ENCODE measurements around the gene RPTOR. TPM values are rescaled to one million over a fixed set of nuclear protein-coding genes. Genes with fewer than 3 reads are reported as not detected.

The RPTOR gene
- total RNA-seq, 2 experiments from 2014 or later: 45.3 to 49.1 TPM

DNA sequence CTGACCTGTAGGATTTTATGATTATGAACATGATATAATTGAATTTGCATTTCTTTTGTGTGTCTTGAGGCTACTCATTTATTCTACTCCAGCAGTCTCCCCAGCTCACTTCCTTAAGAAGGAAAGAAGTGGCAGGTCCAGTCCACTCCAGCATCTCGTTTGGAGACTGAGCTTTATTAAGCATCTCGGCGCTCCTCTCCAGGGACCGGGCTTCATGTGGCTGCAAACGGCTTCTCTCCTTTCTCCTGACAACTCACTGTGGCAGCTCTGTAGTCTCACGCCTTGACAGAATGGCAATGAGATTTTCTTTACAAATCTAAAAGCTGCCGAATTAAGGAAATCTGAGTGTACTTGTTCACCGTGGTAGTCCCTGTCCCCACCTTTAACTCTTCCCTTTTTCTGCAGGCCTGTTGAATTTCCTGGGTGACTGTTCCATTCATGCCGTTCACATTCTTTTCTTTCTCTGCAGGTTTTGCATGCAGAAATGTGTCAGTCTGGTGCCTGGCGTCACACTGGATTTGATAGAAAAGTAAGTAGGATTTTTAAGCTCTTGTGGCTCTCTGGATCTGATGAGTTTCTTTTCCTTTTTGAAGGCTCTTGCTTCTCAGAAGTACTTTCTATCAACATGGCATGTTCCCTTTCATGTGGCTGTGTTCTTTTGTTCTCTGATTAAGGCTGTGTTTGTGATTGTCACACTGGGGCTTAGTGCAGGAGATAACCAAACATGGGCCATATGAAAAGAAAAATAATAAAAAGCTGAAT is 246.5 kb downstream of the RPTOR start:
- Mint-ChIP-seq H3K4me1 (ENCODE audit: low read depth) (peaks cover 76% of the 10 kb centered on the region), H3K27me3 (no peaks in the 10 kb centered on the region), H3K27ac (peak overlapping the region; percentile 96), H3K9me3 (peaks cover 8% of the 10 kb centered on the region), H3K36me3 (ENCODE audit: low read depth) (peaks cover 53% of the 10 kb centered on the region), H3K4me3 (peak overlapping the region; percentile 58)
- TF ChIP-seq, protein P1, sequence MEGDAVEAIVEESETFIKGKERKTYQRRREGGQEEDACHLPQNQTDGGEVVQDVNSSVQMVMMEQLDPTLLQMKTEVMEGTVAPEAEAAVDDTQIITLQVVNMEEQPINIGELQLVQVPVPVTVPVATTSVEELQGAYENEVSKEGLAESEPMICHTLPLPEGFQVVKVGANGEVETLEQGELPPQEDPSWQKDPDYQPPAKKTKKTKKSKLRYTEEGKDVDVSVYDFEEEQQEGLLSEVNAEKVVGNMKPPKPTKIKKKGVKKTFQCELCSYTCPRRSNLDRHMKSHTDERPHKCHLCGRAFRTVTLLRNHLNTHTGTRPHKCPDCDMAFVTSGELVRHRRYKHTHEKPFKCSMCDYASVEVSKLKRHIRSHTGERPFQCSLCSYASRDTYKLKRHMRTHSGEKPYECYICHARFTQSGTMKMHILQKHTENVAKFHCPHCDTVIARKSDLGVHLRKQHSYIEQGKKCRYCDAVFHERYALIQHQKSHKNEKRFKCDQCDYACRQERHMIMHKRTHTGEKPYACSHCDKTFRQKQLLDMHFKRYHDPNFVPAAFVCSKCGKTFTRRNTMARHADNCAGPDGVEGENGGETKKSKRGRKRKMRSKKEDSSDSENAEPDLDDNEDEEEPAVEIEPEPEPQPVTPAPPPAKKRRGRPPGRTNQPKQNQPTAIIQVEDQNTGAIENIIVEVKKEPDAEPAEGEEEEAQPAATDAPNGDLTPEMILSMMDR (IDR thresholded peaks at IDR 0.05): no peak
- ChIA-PET POLR2A (interaction anchor here (0.7 to 2.9 kb wide), 15 partner anchors 10 to 337 kb away, joined by 3 to 21 read pairs (median 5); no protein-coding TSS in a partner anchor), CTCF (interaction anchor here (0.7 to 1.5 kb wide), 10 partner anchors 9 to 179 kb away, joined by 3 to 5 read pairs (median 3); no protein-coding TSS in a partner anchor)
- intact Hi-C loops (cut with micrococcal nuclease): no loop called here
- peak; percentile 43 for DNase-seq
- ATAC-seq: peak; percentile 43

DNA sequence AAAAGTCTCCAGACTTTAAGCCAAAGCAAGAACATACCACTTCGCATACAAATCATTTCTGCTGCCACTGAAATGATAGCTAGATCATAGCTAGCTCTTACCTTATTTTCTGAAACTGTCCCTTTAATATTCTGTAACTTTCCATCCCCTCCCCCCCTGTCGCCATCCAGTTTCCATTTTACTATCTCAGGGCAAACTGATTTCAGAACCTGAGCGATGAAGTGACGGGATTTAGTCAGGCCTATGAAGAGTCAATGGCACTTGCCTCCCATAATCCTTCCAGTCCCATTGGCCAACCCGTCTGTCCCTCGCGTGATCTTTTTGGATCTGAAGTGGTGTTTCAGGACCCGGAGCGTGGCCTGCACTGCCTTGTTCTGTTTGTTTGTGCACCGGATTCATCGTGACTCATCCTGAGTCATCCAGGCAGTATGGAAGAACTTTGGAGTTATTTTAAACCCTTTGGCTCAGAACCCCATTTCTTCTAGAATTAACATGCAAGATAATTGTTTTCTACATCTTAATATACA is 247.2 kb downstream of the RPTOR start:
- ChIA-PET POLR2A (interaction anchor here (0.9 to 2.9 kb wide), 13 partner anchors 11 to 337 kb away, joined by 3 to 21 read pairs (median 5); no protein-coding TSS in a partner anchor), CTCF (interaction anchor here (0.8 to 1.5 kb wide), 8 partner anchors 10 to 108 kb away, joined by 3 to 5 read pairs (median 3); no protein-coding TSS in a partner anchor)
- Mint-ChIP-seq H3K4me1 (ENCODE audit: low read depth) (peaks cover 76% of the 10 kb centered on the region), H3K27ac (peak overlapping the region; percentile 96), H3K36me3 (ENCODE audit: low read depth) (peaks cover 55% of the 10 kb centered on the region), H3K27me3 (no peaks in the 10 kb centered on the region), H3K9me3 (peaks cover 8% of the 10 kb centered on the region), H3K4me3 (peak overlapping the region; percentile 58)
- intact Hi-C loops (cut with micrococcal nuclease): no loop called here
- DNase-seq (peak; percentile 83), ATAC-seq (peak; percentile 59)
- TF ChIP-seq, protein P1 (IDR thresholded peaks at IDR 0.05): no peak

DNA sequence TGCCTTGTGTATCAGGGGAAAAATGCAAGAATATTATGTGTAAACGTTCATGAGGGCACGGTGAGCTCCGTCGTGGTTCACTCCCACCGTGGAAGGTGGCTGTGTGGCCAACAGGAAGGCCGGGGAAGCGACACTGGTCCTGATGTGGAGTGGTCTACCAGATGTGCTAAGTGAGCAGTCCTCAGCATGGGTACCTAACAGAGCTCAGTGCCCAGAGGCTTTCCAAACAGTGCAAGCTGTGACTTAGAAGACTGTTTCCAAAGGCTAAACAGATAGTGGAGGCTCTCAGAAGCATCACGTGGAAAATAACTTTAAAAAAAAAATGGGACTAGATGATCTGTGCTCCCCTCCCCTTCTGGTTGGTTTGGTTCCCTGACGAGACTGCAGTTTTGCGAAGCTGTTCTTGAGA is 247.7 kb downstream of the RPTOR start:
- Mint-ChIP-seq H3K4me1 (ENCODE audit: low read depth) (peaks cover 70% of the 10 kb centered on the region), H3K9me3 (peaks cover 8% of the 10 kb centered on the region), H3K4me3 (peak overlapping the region; percentile 58), H3K27me3 (no peaks in the 10 kb centered on the region), H3K36me3 (ENCODE audit: low read depth) (peaks cover 50% of the 10 kb centered on the region), H3K27ac (peak overlapping the region; percentile 96)
- DNase-seq (no peak), ATAC-seq (no peak)
- POLR2A ChIA-PET: interaction anchor here (0.8 to 2.6 kb wide), 4 partner anchors 24 to 338 kb away, joined by 3 to 12 read pairs (median 4); no protein-coding TSS in a partner anchor
- TF ChIP-seq, protein P1 (IDR thresholded peaks at IDR 0.05): no peak
- intact Hi-C loops (cut with micrococcal nuclease): no loop called here
- CTCF ChIA-PET: interaction anchor here (0.9 to 1.2 kb wide), 2 partner anchors 12 to 107 kb away, joined by 3 read pairs; no protein-coding TSS in a partner anchor

DNA sequence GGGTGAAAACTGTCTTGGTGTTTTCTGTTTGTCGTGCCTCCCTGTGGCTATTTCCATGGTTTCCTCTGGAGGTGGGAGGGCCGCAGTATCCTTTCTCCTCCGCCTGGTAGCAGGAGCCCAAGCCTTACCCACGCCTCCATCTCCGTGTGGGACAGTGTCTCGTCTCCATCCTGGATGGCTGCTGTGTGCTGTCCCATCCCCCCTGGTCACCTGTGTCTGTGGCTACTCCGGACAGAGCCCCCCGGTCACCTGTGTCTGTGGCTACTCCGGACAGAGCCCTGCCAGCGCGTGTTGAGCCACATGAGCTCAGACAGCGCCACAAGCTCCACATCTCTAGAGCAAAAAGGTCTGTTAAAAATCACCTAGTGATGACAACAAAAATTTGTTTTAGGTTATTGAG is 248.8 kb downstream of the RPTOR start:
- DNase-seq: no peak
- no peak for ATAC-seq
- POLR2A ChIA-PET: interaction anchor here (0.8 to 0.9 kb wide), 2 partner anchors 12 to 26 kb away, joined by 3 to 4 read pairs; no protein-coding TSS in a partner anchor
- peaks cover 61% of the 10 kb centered on the region for H3K4me1 Mint-ChIP-seq (ENCODE audit: low read depth)
- no peak overlapping the region for H3K4me3 Mint-ChIP-seq
- H3K27ac Mint-ChIP-seq: peak overlapping the region; percentile 6
- CTCF ChIA-PET: interaction anchor here (0.6 to 1.1 kb wide), 2 partner anchors 38 to 55 kb away, joined by 3 read pairs; no protein-coding TSS in a partner anchor
- peaks cover 41% of the 10 kb centered on the region for H3K36me3 Mint-ChIP-seq (ENCODE audit: low read depth)
- TF ChIP-seq, protein P1 (IDR thresholded peaks at IDR 0.05): no peak
- peaks cover 1% of the 10 kb centered on the region for H3K9me3 Mint-ChIP-seq
- intact Hi-C loops (cut with micrococcal nuclease): no loop called here
- H3K27me3 Mint-ChIP-seq: no peaks in the 10 kb centered on the region

Measured in activated CD8-positive, alpha-beta T cell treated with anti-CD3 and anti-CD28 coated beads for 36 hours (primary cell).